LNCaP clone FGC (cell line): ENCODE measurements around the gene POU2F2.
"Not testable (repeated sequence)": the region's sequence is repeated elsewhere in the genome, so short reads cannot be mapped to it uniquely, and the experiment has no call there.

ENCODE experiments used
- DNase-seq: peaks from one replicate; pipeline ENCODE4 v3.0.0-alpha.2; 2011; ENCODE audit warnings: low read depth
- H3K4me3 ChIP-seq: 2 replicates; pipeline ENCODE4 v1.5.1; 2011; ENCODE audit warnings: mild to moderate bottlenecking, low read depth, low read length, control low read depth
- CTCF ChIP-seq: IDR thresholded peaks from 2 replicates; pipeline ENCODE4 v1.5.1; 2012; ENCODE audit warnings: mild to moderate bottlenecking; ENCODE audit not compliant: control insufficient read depth, insufficient read depth; ENCODE audit errors: extremely low read depth

Gene POU2F2

GRCh38 chr19:42051166-42052115 lies 80.8 kb downstream of the POU2F2 start:
- no peak for TF ChIP-seq CTCF
- no peak overlapping the region for H3K4me3 ChIP-seq
- no peak for DNase-seq

- no peak for DNase-seq
- TF ChIP-seq CTCF: no peak
- H3K4me3 ChIP-seq: peak overlapping the region; percentile 42
Measured at GRCh38 chr19:42048992-42049391, 83.3 kb downstream of the POU2F2 start.

GRCh38 chr19:42045575-42045974 lies 86.7 kb downstream of the POU2F2 start:
- no peak for TF ChIP-seq CTCF
- H3K4me3 ChIP-seq: no peak overlapping the region
- DNase-seq: no peak

GRCh38 chr19:42042455-42043170 lies 89.6 kb downstream of the POU2F2 start:
- no peak for DNase-seq
- no peak overlapping the region for H3K4me3 ChIP-seq
- TF ChIP-seq CTCF: no peak

GRCh38 chr19:42040491-42040890 lies 91.8 kb downstream of the POU2F2 start:
- DNase-seq, H3K4me3 ChIP-seq: not testable (repeated sequence)

- H3K4me3 ChIP-seq: no peak overlapping the region
- no peak for TF ChIP-seq CTCF
- no peak for DNase-seq
Measured at GRCh38 chr19:42040031-42040430, 92.2 kb downstream of the POU2F2 start.

GRCh38 chr19:42038666-42039065 lies 93.6 kb downstream of the POU2F2 start:
- no peak for TF ChIP-seq CTCF
- no peak for DNase-seq

More at GRCh38 chr19:42038666-42039065, 93.6 kb downstream of the POU2F2 start:
- no peak overlapping the region for H3K4me3 ChIP-seq
